Measurements from ENCODE around the gene TCOF1.

The TCOF1 gene

GRCh38 chr5:150384701-150385100 lies 27.2 kb downstream of the TCOF1 start:
- Histone ChIP-seq H3K4me3 (ENCODE audit: insufficient read depth in 1 of 2, low read depth in 1 of 2, low read length in 2 of 2) (no peak overlapping the region), H2BK12ac (ENCODE audit: low read length in 2 of 2) (no peak overlapping the region), H4K8ac (ENCODE audit: low read length) (no peak overlapping the region), H3K14ac (ENCODE audit: low read length in 2 of 2) (no peak overlapping the region), H2BK5ac (ENCODE audit: low read depth, low read length, poor library complexity, severe bottlenecking) (no peak overlapping the region), H2AFZ (ENCODE audit: low read depth, low read length) (no peak overlapping the region), H3K4me2 (ENCODE audit: low read length, poor library complexity, severe bottlenecking) (no peak overlapping the region), H3K27ac (ENCODE audit: low read length, poor library complexity, severe bottlenecking) (no peak overlapping the region), H4K91ac (ENCODE audit: low read length) (no peak overlapping the region), H3K79me1 (replicated peaks; ENCODE audit: low read length, poor library complexity, severe bottlenecking) (peaks cover 9% of the 10 kb centered on the region), H3K23ac (ENCODE audit: low read length in 2 of 2) (no peak overlapping the region), H3K4ac (ENCODE audit: low read depth in 1 of 2, low read length in 2 of 2) (no peak overlapping the region), H3K36me3 (ENCODE audit: control insufficient read depth in 1 of 2, insufficient read depth in 2 of 2, low read depth in 1 of 2, low read length in 2 of 2) (peaks cover 89 to 97% of the 10 kb centered on the region in 2 experiments), H3K18ac (ENCODE audit: low read depth in 1 of 2, low read length in 2 of 2) (no peak overlapping the region), H2AK5ac (ENCODE audit: low read length, severe bottlenecking) (no peak overlapping the region), H3K9me3 (ENCODE audit: control insufficient read depth, low read length) (no peaks in the 10 kb centered on the region), H3K9ac (ENCODE audit: low read length) (no peak overlapping the region), H2BK15ac (ENCODE audit: low read depth, poor library complexity, severe bottlenecking) (no peak overlapping the region), H3K4me1 (ENCODE audit: control insufficient read depth, insufficient read depth, low read depth, low read length) (peaks cover 1% of the 10 kb centered on the region), H3K27me3 (ENCODE audit: control insufficient read depth in 1 of 2, insufficient read depth in 1 of 2, low read length in 2 of 2) (no peaks in the 10 kb centered on the region), H2BK120ac (ENCODE audit: low read depth, low read length) (no peak overlapping the region)
- WGBS, result 90% methylated on average over 4 of the region's 5 CpGs
- DNase-seq, result no peak

GRCh38 chr5:150386024-150386855 lies 28.7 kb downstream of the TCOF1 start:
- no peak for DNase-seq
- Histone ChIP-seq H3K9ac (ENCODE audit: low read length) (no peak overlapping the region), H3K4me3 (ENCODE audit: insufficient read depth in 1 of 2, low read depth in 1 of 2, low read length in 2 of 2) (no peak overlapping the region), H2BK12ac (ENCODE audit: low read length in 2 of 2) (no peak overlapping the region), H3K27ac (ENCODE audit: low read length, poor library complexity, severe bottlenecking) (no peak overlapping the region), H3K4me1 (ENCODE audit: control insufficient read depth, insufficient read depth, low read depth, low read length) (peaks cover 4% of the 10 kb centered on the region), H4K8ac (ENCODE audit: low read length) (no peak overlapping the region), H2BK15ac (ENCODE audit: low read depth, poor library complexity, severe bottlenecking) (no peak overlapping the region), H3K27me3 (ENCODE audit: control insufficient read depth in 1 of 2, insufficient read depth in 1 of 2, low read length in 2 of 2) (no peaks in the 10 kb centered on the region), H3K36me3 (ENCODE audit: control insufficient read depth in 1 of 2, insufficient read depth in 2 of 2, low read depth in 1 of 2, low read length in 2 of 2) (peaks cover 88 to 98% of the 10 kb centered on the region in 2 experiments), H2AFZ (ENCODE audit: low read depth, low read length) (no peak overlapping the region), H3K79me1 (replicated peaks; ENCODE audit: low read length, poor library complexity, severe bottlenecking) (peaks cover 11% of the 10 kb centered on the region), H2BK120ac (ENCODE audit: low read depth, low read length) (no peak overlapping the region), H3K4ac (ENCODE audit: low read depth in 1 of 2, low read length in 2 of 2) (no peak overlapping the region), H3K23ac (ENCODE audit: low read length in 2 of 2) (no peak overlapping the region), H3K18ac (ENCODE audit: low read depth in 1 of 2, low read length in 2 of 2) (no peak overlapping the region), H3K4me2 (ENCODE audit: low read length, poor library complexity, severe bottlenecking) (no peak overlapping the region), H3K9me3 (ENCODE audit: control insufficient read depth, low read length) (no peaks in the 10 kb centered on the region), H2AK5ac (ENCODE audit: low read length, severe bottlenecking) (no peak overlapping the region), H2BK5ac (ENCODE audit: low read depth, low read length, poor library complexity, severe bottlenecking) (no peak overlapping the region), H3K14ac (ENCODE audit: low read length in 2 of 2) (no peak overlapping the region), H4K91ac (ENCODE audit: low read length) (no peak overlapping the region)
- WGBS, result 93% methylated on average over 12 of the region's 15 CpGs

- 66% methylated on average over 13 of the region's 13 CpGs for WGBS
- no peaks in the 10 kb centered on the region for H3K27me3 ChIP-seq (ENCODE audit: control insufficient read depth in 1 of 2, insufficient read depth in 1 of 2, low read length in 2 of 2)
These were observed 32.2 kb downstream of the TCOF1 start for GRCh38 chr5:150389531-150390266.

More at GRCh38 chr5:150389531-150390266, 32.2 kb downstream of the TCOF1 start:
- H3K4me2 ChIP-seq (ENCODE audit: low read length, poor library complexity, severe bottlenecking), result no peak overlapping the region
- no peak for DNase-seq
- H2BK120ac ChIP-seq (ENCODE audit: low read depth, low read length), result no peak overlapping the region
- H3K27ac ChIP-seq (ENCODE audit: low read length, poor library complexity, severe bottlenecking), result no peak overlapping the region
- H3K23ac ChIP-seq (ENCODE audit: low read length in 2 of 2), result no peak overlapping the region
- H3K4me3 ChIP-seq (ENCODE audit: insufficient read depth in 1 of 2, low read depth in 1 of 2, low read length in 2 of 2), result no peak overlapping the region
- no peak overlapping the region for H4K91ac ChIP-seq (ENCODE audit: low read length)
- H3K18ac ChIP-seq (ENCODE audit: low read depth in 1 of 2, low read length in 2 of 2), result peak overlapping the region in 1 of 2 experiments; percentile 39
- H3K4ac ChIP-seq (ENCODE audit: low read depth in 1 of 2, low read length in 2 of 2), result no peak overlapping the region
- H2AFZ ChIP-seq (ENCODE audit: low read depth, low read length), result no peak overlapping the region
- H2BK12ac ChIP-seq (ENCODE audit: low read length in 2 of 2), result no peak overlapping the region
- H3K14ac ChIP-seq (ENCODE audit: low read length in 2 of 2), result no peak overlapping the region
- H2BK5ac ChIP-seq (ENCODE audit: low read depth, low read length, poor library complexity, severe bottlenecking), result no peak overlapping the region
- H3K9ac ChIP-seq (ENCODE audit: low read length), result no peak overlapping the region
- no peak overlapping the region for H4K8ac ChIP-seq (ENCODE audit: low read length)
- no peaks in the 10 kb centered on the region for H3K9me3 ChIP-seq (ENCODE audit: control insufficient read depth, low read length)
- peaks cover 9% of the 10 kb centered on the region for H3K79me1 ChIP-seq (replicated peaks; ENCODE audit: low read length, poor library complexity, severe bottlenecking)
- no peak overlapping the region for H2BK15ac ChIP-seq (ENCODE audit: low read depth, poor library complexity, severe bottlenecking)
- H3K36me3 ChIP-seq (ENCODE audit: control insufficient read depth in 1 of 2, insufficient read depth in 2 of 2, low read depth in 1 of 2, low read length in 2 of 2), result peaks cover 88 to 96% of the 10 kb centered on the region in 2 experiments
- no peak overlapping the region for H2AK5ac ChIP-seq (ENCODE audit: low read length, severe bottlenecking)
- peaks cover 16% of the 10 kb centered on the region for H3K4me1 ChIP-seq (ENCODE audit: control insufficient read depth, insufficient read depth, low read depth, low read length)

All from mesenchymal stem cell (in vitro differentiated cells and primary cell).